Prostate gland (tissue), 2 donors: ENCODE data around the gene DENND1C. TPM values are rescaled to one million over a fixed set of nuclear protein-coding genes. Genes with fewer than 3 reads are reported as not detected.

Experiments used
- DNase-seq: peaks from one replicate; pipeline ENCODE4 v3.0.0-alpha.2; 2019; ENCODE audit warnings: low spot score
- H3K27ac ChIP-seq, 2 donors: fragments of 200-600 bp; sonication (generic); 2 replicates each; pipeline ENCODE4 v1.5.1; 2017 to 2019
- H3K27me3 ChIP-seq: fragments of 200-600 bp; sonication (generic); replicated peaks from 2 replicates; pipeline ENCODE4 v1.5.1; 2019; ENCODE audit not compliant: insufficient read depth
- H3K36me3 ChIP-seq, 2 donors: fragments of 200-600 bp; sonication (generic); 1 replicate in 1 of 2; 2 replicates in 1 of 2; pipeline versions ENCODE4 v1.5.1 to v1.8.1; 2017 to 2019
- H3K4me1 ChIP-seq: fragments of 200-600 bp; sonication (generic); replicated peaks from 2 replicates; pipeline ENCODE4 v1.5.1; 2019
- H3K4me3 ChIP-seq, 2 donors: fragments of 200-600 bp; sonication (generic); 2 replicates each; pipeline ENCODE4 v1.5.1; 2017 to 2019
- H3K9me3 ChIP-seq: fragments of 200-600 bp; sonication (generic); 2 replicates; pipeline ENCODE4 v1.5.1; 2017
- CTCF ChIP-seq, 4 experiments: fragments of 200-600 bp in 2 of 4; fragments of 450-650 bp in 2 of 4; sonication (generic) in 2 of 4; IDR thresholded peaks; 1 replicate in 3 of 4; 2 replicates in 1 of 4; pipeline ENCODE4 v1.5.1; 2016 to 2019; ENCODE audit warnings: antibody characterized with exemption in 4 of 4, mild to moderate bottlenecking in 2 of 4, moderate library complexity in 2 of 4
- POLR2A ChIP-seq: fragments of 450-650 bp; IDR thresholded peaks from one replicate; pipeline ENCODE4 v1.6.1; 2016; ENCODE audit warnings: antibody characterized with exemption, mild to moderate bottlenecking
- POLR2AphosphoS5 ChIP-seq: sonication (generic); formaldehyde crosslinking; IDR thresholded peaks from one replicate; pipeline ENCODE4 v1.6.1; 2017; ENCODE audit warnings: antibody characterized with exemption
- WGBS: methylation state at CpG from one replicate; pipeline ENCODE4 v1.1.5; 2018; 5-methylcytosine and 5-hydroxymethylcytosine counted together
- intact Hi-C: fragments of 100-400 bp; cut with DNase I; formaldehyde crosslinking; loops from one replicate; pipeline ENCODE4 v1.14.2; 2022
- total RNA-seq, 2 donors: library from RNA; depleted of rRNA; stranded (reverse); fragments of >200 nt; gene quantifications; one replicate each; pipeline ENCODE4 v1.1.0, GENCODE V29; 2016

DENND1C gene
- total RNA-seq, 2 donors from 2014 or later: 0.91 to 1.4 TPM

GRCh38 chr19:6446452-6446851 lies 35.1 kb downstream of the DENND1C start:
- H3K4me3 ChIP-seq: no peak overlapping the region
- TF ChIP-seq POLR2AphosphoS5 (no peak), POLR2A (no peak), CTCF (IDR thresholded peaks at IDR 0.05) (no peak)
- H3K9me3 ChIP-seq: no peaks in the 10 kb centered on the region
- intact Hi-C loops: no loop called here
- no peak for DNase-seq
- H3K27ac ChIP-seq: no peak overlapping the region
- H3K36me3 ChIP-seq: no peaks in the 10 kb centered on the region
- H3K4me1 ChIP-seq: no peaks in the 10 kb centered on the region
- WGBS: 96% methylated on average over 3 of the region's 3 CpGs
- H3K27me3 ChIP-seq: no peaks in the 10 kb centered on the region

- H3K36me3 ChIP-seq: no peaks in the 10 kb centered on the region
- intact Hi-C loops: no loop called here
- 97% methylated on average over 13 of the region's 13 CpGs for WGBS
Measured at GRCh38 chr19:6443986-6444385, 37.6 kb downstream of the DENND1C start.

GRCh38 chr19:6442087-6442688 lies 39.4 kb downstream of the DENND1C start:
- Histone ChIP-seq H3K27me3 (no peaks in the 10 kb centered on the region), H3K4me3 (no peak overlapping the region), H3K9me3 (no peaks in the 10 kb centered on the region), H3K27ac (no peak overlapping the region), H3K4me1 (no peaks in the 10 kb centered on the region), H3K36me3 (no peaks in the 10 kb centered on the region)
- TF ChIP-seq CTCF (IDR thresholded peaks at IDR 0.05): no peak
- no peak for TF ChIP-seq POLR2A
- TF ChIP-seq POLR2AphosphoS5: no peak
- 84% methylated on average over 11 of the region's 13 CpGs for WGBS
- intact Hi-C loops: no loop called here
- DNase-seq: no peak

More at GRCh38 chr19:6443986-6444385, 37.6 kb downstream of the DENND1C start:
- H3K4me3 ChIP-seq: no peak overlapping the region
- TF ChIP-seq POLR2AphosphoS5 (no peak), CTCF (IDR thresholded peaks at IDR 0.05) (no peak), POLR2A (no peak)
- no peaks in the 10 kb centered on the region for H3K4me1 ChIP-seq
- no peaks in the 10 kb centered on the region for H3K27me3 ChIP-seq
- no peak for DNase-seq
- no peaks in the 10 kb centered on the region for H3K9me3 ChIP-seq
- no peak overlapping the region for H3K27ac ChIP-seq

DNA sequence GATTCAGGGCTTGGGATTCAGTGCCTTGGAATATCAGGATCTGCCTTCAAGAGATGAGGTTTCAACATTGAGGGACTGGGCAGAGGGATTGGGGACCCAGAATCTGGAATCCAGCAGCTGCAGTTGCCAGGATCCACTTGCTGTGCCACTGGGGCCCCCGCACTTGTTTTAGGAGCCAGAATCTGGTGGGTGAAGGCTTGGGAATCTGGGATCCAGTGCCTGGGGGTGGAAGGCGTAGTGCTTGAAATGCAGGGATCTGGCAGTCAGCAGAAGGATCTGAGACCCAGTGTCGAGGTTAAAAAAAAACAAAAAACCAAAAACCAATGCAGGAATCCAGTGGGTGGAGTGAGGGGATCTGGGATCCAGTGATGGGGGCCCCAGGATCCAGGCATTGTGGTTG lies 40.7 kb downstream of the DENND1C start:
- H3K27me3 ChIP-seq: no peaks in the 10 kb centered on the region
- H3K4me1 ChIP-seq: no peaks in the 10 kb centered on the region
- DNase-seq: no peak
- 94% methylated on average over 3 of the region's 3 CpGs for WGBS
- intact Hi-C loops: no loop called here
- H3K9me3 ChIP-seq: no peaks in the 10 kb centered on the region
- H3K27ac ChIP-seq: no peak overlapping the region
- H3K36me3 ChIP-seq: no peaks in the 10 kb centered on the region
- no peak for TF ChIP-seq CTCF (IDR thresholded peaks at IDR 0.05)
- no peak for TF ChIP-seq POLR2A
- no peak for TF ChIP-seq POLR2AphosphoS5
- no peak overlapping the region for H3K4me3 ChIP-seq

- H3K36me3 ChIP-seq: no peaks in the 10 kb centered on the region
- intact Hi-C loops: no loop called here
- H3K9me3 ChIP-seq: no peaks in the 10 kb centered on the region
- 81% methylated on average over 4 of the region's 4 CpGs for WGBS
- no peaks in the 10 kb centered on the region for H3K27me3 ChIP-seq
- no peaks in the 10 kb centered on the region for H3K4me1 ChIP-seq
- H3K27ac ChIP-seq: no peak overlapping the region
- H3K4me3 ChIP-seq: no peak overlapping the region
- TF ChIP-seq CTCF (IDR thresholded peaks at IDR 0.05) (no peak), POLR2A (no peak), POLR2AphosphoS5 (no peak)
- no peak for DNase-seq
Measured at GRCh38 chr19:6439743-6440142, 41.8 kb downstream of the DENND1C start.
